Fibroblast of peridontal ligament (primary cell): Measurements from ENCODE around the gene SCP2.
A peak's percentile ranks its signal among the peaks of the same experiment; 100 is the strongest.

Experiments used
- DNase-seq: peaks from one replicate; pipeline ENCODE4 v3.0.0-alpha.2; 2010; ENCODE audit errors: extremely low read depth

The SCP2 gene, protein sequence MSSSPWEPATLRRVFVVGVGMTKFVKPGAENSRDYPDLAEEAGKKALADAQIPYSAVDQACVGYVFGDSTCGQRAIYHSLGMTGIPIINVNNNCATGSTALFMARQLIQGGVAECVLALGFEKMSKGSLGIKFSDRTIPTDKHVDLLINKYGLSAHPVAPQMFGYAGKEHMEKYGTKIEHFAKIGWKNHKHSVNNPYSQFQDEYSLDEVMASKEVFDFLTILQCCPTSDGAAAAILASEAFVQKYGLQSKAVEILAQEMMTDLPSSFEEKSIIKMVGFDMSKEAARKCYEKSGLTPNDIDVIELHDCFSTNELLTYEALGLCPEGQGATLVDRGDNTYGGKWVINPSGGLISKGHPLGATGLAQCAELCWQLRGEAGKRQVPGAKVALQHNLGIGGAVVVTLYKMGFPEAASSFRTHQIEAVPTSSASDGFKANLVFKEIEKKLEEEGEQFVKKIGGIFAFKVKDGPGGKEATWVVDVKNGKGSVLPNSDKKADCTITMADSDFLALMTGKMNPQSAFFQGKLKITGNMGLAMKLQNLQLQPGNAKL

DNA sequence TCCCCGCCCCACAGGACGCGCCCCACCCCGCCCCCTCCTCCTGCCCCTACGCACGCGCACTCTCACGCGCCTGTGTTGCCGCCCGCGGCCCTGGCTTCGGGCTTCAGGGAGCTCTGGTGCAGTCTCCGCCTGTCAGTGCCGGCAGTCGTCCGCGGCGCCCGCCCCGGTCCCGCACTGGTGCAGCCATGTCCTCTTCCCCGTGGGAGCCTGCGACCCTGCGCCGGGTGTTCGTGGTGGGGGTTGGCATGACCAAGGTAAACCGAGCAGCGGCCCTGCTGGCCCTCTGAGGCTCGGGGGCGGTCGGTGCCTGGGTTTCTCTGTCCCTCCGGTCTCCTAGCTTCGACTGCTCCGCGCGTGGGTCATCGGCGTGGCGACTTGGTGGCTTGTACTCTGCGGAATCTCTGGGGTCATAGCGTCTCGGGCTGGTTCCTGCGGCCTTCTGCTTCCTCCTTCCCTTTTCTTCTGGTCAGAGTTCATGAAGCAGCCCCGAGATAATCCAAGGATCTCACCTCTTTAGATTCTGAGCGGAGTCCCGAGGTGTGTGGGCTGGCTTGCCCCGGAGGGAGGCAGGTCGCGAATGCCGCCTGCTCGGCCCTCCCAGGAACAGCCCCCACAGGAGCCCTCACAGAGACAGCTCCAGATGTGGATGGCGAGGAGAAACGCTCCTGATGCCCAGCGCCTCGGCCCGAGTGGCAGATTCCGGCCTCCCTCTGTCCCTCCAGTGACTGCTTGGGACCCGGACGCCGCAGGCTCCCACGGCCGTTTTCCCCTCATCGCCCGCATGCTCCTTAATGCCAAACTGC, at the start of gene SCP2:
Gene SCP2 (plus strand): TSS at position 65 of the 803 bp plus-strand sequence. CDS start 121 bp downstream, at position 186.
- DNase-seq, result peak; percentile 53

DNA sequence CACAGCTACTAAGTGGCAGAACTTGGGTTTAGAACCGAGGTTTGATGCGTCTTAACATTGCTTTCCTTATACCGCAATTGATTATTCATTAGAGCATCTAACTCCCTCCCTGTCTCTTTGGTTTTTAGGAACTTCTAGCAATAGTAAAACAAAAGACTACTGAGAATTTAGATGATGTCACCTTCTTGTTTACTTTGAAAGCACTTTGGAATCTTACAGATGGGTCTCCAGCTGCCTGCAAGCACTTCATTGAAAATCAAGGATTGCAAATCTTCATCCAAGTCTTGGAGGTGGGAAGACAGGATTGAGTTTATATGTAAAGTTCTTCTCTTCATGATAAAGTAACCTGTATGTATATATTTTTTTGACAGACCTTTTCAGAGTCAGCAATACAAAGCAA, 49.5 kb upstream of the SCP2 start:
- DNase-seq, result peak; percentile 33

DNA sequence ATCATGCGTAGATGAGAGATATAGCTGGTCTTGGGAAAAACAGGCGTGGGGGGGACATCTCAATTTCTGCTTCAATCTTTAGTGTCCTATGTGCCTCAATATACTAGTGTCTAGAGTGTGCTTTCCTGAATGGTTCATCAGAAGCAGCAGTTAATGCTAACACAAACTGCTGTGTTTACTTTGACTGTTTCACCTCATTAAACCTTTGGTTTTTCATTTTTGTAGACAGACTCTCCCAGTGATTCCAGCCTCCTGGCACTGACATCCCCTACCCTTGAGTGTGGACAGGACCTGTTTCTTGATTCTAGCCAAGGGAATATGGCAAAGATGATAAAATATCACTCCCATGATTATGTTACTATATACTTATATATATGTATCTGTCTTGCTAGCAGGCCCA, 46.9 kb upstream of the SCP2 start:
- no peak for DNase-seq

DNA sequence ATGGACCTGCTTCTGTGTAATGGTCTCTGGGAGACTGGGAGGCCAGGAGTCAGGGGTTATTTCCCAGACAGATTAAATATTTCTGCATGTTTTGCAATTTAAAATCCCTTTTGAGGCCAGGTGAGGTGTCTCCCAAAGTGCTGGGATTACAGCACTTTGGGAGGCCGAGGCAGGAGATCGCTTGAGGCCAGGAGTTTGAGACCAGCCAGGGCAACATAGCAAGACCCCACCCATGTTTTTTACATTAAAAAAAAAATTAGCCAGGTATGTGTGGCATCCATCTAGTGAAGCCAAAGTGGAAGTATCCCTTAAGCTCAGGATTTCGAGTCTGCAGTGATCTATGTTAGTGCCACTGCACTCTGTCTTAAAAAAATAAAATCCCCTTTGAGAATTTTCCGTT, 39.6 kb upstream of the SCP2 start:
- no peak for DNase-seq

DNA sequence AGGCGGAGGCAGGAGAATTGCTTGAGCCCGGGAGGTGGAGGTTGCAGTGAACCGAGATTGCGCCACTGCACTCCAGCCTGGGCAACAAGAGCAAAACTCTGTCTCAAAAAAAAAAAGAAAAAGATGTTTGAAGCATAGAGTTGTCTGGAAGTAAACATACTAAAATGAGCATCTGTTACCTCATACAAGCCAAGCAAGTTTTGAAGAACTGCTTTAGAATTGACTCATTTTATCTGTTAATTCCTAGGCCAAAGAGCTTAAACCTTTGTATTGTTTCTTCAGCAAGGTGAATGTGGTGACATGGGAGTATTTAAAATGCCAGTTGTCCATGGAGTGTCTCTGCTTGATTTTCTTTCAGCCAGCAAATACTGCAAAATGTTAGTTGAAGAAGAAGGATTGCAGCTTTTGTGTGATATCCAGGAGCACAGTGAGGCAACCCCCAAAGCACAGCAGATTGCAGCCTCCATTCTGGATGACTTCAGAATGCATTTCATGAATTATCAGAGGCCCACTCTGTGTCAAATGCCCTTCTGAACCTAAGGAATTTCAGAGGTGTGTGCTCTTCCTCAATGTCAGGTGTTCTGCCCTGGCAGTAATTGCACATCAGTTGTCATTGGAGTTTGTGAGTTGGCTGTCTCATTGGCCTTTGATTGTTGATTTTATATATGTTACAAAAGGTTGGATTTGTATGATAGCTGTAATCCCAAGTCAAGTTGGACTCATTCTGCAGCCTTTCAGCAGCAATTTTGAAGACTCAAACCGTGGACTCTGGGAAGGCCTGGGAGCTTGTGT, 34.5 kb upstream of the SCP2 start:
- no peak for DNase-seq

DNA sequence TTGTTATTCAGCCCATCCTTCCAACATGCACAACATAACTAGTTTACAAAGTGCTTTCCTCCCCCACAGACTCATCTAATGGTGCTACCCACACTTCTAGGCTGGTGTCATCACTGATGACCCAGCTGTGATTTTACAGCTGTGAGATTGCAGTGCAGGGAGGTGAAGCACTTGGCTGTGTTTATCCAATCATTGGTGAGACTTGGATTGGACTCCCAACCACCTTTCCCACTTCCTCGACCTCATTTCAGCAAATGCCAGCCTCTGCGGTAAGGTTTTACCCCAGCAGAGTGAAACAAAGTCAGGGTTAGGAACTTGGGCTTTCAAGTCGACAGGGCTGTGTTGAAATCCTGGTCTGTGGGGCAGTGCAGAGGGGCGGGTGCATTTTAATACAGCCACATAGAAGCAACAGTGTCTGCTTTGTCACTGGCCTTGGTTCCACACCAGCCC, 27.6 kb upstream of the SCP2 start:
- peak; percentile 14 for DNase-seq

DNA sequence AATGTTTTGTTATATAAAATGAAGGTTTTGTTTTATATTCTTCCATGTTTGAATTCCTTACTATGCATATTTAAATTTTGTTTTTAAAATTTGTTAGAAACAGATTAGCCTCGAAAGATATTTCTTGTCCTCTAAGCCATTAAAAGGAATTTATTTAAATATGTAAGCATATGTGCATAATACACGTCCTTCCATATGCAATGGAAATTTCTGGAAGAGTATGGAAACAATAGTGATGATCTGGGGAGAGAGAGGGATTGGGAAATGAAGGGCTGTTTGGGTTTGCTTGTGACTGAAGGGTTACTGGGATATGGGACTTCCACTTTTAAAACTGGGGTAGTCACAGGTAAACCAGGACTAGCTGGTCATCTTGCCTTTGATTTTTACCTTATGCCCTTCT, 26.7 kb upstream of the SCP2 start:
- DNase-seq, result no peak

DNA sequence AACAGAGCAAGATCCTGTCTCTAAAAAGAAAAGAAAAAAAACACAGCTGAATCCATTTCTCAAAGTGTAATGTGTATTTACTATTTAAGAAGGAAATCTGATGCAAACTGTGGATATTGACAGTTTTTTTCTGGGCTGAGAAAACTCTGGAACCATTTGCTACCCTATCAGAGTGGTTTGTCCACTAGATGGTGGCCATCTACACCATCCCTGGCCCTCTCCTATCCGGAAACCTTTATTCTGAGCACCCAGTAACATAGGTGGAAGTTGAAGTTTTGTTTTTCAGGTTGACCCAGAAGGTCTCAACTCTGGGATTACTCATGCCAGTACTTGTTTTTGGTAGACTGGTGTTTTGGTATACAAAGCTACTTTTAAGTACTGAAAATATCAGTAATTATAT, 25.7 kb upstream of the SCP2 start:
- no peak for DNase-seq

DNA sequence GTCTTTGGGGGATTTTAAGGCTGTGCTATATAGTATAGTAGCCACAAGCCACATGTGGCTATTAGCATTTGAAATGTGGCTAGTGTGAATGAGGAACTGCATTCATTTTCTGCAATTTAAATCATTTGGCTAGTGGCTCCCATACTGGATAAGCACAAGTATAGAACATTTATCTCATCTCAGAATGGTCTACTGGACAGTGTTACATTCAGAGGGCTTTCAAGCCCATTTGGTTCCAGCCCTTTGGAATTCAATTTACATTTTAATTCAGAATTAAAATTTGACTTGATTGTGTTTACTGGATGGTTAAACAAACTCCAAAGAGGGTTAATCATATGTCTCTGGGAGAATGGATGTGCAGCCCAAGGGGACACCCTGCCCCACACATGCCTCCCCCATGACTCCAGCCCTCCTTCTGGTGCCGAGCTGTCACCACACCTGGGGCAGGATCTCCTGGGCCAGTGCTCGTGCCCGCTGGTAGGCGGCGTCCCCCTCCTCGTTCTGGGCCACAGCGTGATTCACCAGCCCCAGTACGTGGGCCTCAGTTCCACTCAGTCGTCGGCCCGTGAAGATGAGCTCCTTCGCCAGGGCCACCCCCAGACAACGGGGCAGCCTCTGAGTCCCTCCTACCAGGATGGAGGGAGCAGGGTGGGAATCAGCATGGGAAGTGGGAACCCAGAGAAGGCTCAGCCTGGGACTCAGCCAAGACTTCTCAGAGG, 22.7 kb upstream of the SCP2 start:
- DNase-seq, result no peak

DNA sequence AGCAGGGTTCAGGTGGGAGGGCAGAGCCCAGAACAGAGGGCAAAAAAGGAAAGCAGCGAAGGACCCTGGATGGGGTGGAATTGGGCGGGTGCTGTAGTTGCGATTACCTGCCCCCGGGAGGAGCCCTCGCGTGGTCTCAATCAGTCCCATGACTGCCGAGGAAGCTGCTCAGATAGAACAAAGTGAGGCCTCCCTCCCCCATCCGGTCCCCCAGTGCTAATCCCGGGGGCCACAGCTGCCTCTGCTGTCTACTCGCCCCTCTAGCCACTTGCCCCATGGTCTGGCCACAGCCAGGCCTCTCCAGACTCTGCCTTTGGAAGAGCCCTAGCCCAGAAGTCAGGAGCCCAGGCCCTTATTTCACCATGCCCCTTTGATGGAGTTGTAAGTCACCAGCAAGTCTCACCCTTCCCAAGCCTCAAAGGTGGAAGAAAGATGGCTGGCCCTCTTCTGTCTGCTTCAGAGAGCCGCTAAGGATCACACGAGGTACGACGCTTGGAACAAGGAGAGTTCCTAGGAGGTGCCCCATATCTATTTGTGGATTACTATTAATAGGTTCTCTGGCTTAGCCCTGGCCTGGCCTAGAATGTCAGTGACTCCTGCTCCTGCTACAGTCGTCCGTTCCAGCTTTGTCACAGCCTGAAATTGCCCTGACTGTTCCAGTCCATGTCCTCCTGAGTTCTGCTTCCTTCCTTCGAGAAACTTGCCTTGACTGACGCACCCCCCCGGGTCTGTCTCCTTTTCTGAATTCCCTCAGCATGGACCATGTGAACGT, 22.0 kb upstream of the SCP2 start:
- no peak for DNase-seq

DNA sequence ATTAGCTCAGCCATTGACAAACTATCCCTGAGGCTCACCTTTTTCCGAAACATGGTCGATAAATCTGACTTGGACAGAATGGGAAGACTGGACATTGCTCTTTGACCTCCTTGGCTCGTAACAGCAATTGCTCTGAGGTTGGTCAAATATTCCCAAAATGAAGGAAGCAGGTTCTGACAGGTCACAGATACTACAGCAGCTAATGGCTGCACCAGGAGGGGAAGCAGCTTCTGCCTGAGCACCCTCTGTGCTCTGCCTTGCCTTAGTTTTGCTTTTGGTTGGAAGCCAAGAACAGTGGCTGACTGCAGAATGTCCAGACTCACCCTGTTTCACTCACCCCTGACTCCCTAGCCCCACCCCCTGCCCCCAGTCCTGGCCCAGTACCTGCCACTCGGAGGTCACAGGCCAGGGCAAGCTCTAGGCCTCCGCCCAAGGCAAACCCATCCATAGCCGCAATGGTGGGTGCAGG, 20.9 kb upstream of the SCP2 start:
- DNase-seq, result no peak

DNA sequence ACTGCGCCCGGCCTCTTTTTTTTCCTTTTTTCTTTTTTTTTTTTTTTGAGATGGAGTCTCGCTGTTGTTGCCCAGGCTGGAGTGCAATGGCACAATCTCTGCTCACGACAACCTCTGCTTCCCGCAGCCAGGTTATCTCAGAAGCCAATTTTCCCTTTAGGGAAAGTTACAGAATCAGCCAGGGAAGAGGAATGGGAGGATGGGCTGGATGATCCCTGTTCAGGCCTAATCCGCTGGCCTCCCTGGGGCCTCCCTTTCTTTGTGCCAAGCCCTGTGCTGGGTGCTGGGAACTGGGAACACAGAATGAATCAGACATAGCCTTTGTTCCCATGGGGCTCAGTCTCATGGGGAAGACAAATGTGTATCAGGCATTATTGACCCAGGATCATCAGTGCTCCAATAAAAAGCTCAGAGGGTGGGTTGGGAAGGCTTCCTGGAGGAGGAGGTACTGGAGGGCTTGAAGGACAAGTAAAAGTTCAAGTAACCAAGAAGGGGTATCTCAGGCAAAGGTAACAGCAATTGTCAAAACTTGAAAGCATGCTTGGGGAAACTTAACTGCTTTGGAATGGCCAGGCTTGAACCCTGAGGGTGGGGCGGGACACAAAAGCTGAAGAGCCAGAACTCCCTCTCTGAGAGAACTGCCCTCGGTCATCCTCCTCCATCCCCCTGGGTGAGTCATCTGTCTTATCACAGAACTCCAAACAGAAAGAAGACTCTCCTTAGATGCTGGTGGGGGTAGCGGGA, 19.8 kb upstream of the SCP2 start:
- no peak for DNase-seq

DNA sequence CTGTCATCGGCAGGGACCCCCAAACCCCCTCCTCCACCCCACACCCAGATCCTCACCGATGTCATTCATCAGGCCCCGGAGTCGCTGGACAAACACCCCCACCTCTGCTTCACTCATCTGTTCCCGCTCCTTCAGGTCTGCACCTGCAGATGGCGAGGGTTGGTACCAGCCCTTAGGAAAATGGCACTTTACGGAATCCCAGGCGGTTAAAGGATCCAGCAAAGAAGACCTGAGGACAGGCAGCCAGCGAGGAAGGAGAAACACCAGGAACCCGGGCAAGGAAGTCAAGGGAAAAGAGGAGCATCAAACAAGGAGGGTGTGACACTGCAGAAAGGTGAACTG, 19.3 kb upstream of the SCP2 start:
- no peak for DNase-seq

DNA sequence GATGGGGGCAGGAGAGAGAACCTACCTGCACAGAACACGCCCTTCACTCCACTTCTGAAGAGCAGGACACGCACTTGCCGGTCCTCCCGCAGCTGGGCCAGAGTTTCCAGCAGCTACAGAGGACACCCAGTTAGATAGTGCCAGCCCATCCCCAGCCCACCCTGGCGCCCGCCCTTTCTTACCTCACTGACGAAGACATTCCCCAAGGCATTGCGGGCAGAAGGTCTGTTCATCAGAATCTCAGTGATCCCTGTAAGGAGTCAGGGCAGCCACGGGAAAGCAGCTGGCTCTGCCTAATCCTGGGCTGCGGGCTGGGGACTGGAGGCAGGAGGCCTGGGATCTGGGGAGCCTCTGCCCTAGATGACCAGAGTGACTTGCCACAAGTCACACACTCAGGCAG, 15.5 kb upstream of the SCP2 start:
- DNase-seq, result no peak

DNA sequence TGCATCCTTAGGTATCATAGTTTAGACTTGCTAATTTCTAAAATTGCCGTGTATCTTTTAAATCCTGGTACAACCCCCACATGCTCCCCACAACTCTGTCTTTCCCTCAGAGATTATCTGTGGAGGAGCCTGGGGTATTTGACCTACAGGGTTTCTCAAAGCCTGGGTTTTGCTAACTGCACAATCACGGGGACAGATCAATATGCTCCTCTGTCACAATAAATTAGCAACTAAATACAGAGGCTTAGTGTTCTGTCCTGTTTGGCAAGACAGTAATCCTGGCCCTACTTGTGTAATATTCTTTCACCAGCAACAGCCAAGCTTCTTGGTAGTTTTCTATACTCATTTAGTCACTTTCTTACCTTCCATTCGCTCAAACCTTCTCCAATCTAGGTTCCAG, 14.1 kb upstream of the SCP2 start:
- DNase-seq, result no peak

DNA sequence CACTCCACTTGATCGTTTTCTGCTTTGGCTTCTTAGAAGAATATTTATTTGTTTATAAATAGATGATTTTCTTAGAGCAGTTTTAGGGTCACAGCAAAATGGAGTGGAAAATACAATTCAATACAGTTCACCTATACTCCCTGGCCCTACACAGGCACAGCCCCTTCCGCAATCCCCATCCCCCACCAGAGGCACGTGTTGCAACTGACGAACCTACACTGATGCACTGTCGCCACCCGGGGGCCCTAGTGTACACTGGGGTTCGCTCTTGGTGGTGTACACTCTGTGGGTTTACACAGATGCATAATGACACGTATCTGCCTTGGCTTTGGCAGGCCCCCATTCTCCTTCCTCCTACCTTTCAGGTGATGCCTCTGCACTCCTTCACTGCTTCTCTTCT, 13.5 kb upstream of the SCP2 start:
- no peak for DNase-seq

DNA sequence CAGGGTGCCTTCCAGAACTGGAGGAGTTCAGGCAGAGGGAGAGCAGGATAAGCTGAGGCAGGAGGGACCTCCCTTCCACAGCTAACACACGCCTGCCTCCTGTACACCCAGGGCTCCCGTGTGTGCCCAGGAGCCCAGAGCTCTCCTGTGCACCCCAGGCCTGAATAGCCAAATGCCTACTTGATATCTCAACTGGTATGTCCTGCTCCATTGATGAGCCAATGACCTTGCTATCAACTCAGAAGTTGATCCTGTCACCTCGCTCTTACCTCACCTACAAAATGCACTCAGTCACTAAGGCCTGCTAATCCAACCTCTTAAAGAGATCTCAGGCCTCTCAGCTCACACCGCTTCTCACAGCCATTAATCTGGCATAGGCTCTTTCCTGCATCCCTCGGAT, 12.6 kb upstream of the SCP2 start:
- no peak for DNase-seq

DNA sequence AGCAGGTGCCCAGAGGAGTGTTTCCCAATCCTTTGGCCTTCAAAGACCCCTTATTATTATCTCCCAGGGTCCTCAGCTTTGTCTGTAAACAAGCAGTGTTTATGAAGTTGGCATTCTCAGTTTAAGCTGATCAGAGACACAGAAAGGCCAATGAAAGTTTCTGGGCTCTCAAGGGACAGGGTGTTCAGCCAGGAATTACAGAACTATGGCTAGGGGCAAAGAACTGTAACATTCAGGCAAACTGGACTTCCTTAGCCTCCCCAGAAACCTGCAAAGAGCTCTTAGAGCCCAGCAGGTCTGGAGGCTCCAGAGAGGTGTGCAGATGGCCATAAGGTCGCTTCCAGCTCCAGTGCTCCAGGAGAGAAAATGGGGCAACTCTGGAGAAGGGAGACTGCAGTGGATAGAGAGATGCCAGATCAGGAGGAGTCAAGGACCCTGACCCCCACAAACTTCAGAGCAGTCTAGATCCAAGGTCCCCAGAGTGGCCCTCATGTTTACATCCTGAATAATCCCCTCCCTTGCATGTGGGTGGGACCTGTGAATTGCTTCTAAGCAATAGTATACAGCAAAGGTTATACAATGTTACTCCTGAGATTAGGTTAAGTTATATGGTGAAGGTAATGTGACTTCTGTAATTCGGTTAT, 11.7 kb upstream of the SCP2 start:
- DNase-seq, result no peak

DNA sequence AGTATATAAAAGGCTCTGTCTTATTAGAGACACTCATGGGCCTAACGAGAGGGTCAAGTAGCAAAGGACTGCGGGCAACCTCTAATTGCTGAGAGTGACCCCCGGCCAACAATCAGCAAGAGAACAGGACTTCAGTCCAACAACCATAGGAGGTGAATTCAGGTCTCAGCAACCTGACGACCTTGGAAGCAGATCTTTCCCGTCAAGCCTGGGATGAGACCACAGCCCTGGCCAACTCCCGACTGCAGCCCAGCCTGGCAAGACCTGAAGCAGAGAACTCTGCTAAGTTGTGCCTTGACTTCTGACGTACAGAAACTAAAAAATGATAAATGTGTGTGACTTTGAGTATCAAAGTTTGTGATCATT, 11.2 kb upstream of the SCP2 start:
- DNase-seq, result no peak
